Posterior cingulate gyrus (tissue), 11 donors: ENCODE measurements around the gene FUOM.
"Not testable (repeated sequence)": the region's sequence is repeated elsewhere in the genome, so short reads cannot be mapped to it uniquely, and the experiment has no call there.

ENCODE experiments used
- DNase-seq, 10 donors: peaks; one replicate each; pipeline versions ENCODE4 v3.0.0 to v3.0.0-alpha.2; 2020 to 2021; ENCODE audit warnings: mixed read lengths in 3 of 10
- intact Hi-C: fragments of 100-400 bp; cut with DNase I; formaldehyde crosslinking; loops from one replicate; pipeline ENCODE4 v1.15.1; 2023

The FUOM gene

GRCh38 chr10:133388973-133389818, 31.4 kb upstream of the FUOM start:
- peak in 3 of 10 donors; percentile 2 to 83 (median 59) for DNase-seq
- intact Hi-C loops = no loop called here

- peak in 1 of 10 donors; percentile 69 for DNase-seq
- intact Hi-C loops = no loop called here
Measured at GRCh38 chr10:133388236-133388972, 30.6 kb upstream of the FUOM start.

- DNase-seq = peak in 4 of 10 donors; percentile 2 to 43 (median 22)
- intact Hi-C loops = not testable (repeated sequence)
Measured at GRCh38 chr10:133386951-133387350, 29.1 kb upstream of the FUOM start.

- intact Hi-C loops = no loop called here
- DNase-seq = peak in 3 of 10 donors; percentile 39 to 65 (median 52)
Measured at GRCh38 chr10:133385214-133385613, 27.4 kb upstream of the FUOM start.

- intact Hi-C loops = no loop called here
- peak in 3 of 10 donors; percentile 41 to 73 (median 44) for DNase-seq
Measured at GRCh38 chr10:133384071-133384470, 26.3 kb upstream of the FUOM start.

GRCh38 chr10:133383551-133383950, 25.7 kb upstream of the FUOM start:
- DNase-seq = peak in 1 of 10 donors; percentile 45
- intact Hi-C loops = no loop called here

GRCh38 chr10:133381036-133381435, 23.2 kb upstream of the FUOM start:
- intact Hi-C loops = no loop called here
- no peak for DNase-seq

- intact Hi-C loops = no loop called here
- peak in 6 of 10 donors; percentile 35 to 95 (median 64) for DNase-seq
Measured at GRCh38 chr10:133379801-133380666, 22.2 kb upstream of the FUOM start.

GRCh38 chr10:133379152-133379800, 21.5 kb upstream of the FUOM start, which contains the start of gene PAOX:
PAOX (plus strand) TSS chr10:133379262; CDS start chr10:133379317, 55 bp downstream.
- DNase-seq = peak in 9 of 10 donors; percentile 50 to 96 (median 67)
- intact Hi-C loops = no loop called here

GRCh38 chr10:133378251-133379096, 20.7 kb upstream of the FUOM start:
- intact Hi-C loops = no loop called here
- DNase-seq = peak; percentile 41 to 96 (median 71)

GRCh38 chr10:133377818-133378250, 20.0 kb upstream of the FUOM start:
- no peak for DNase-seq
- intact Hi-C loops = no loop called here

- intact Hi-C loops = no loop called here
Measured at GRCh38 chr10:133377025-133377817, 19.4 kb upstream of the FUOM start.

GRCh38 chr10:133376183-133376582, 18.4 kb upstream of the FUOM start:
- DNase-seq, intact Hi-C loops: not testable (repeated sequence)

More at GRCh38 chr10:133377025-133377817, 19.4 kb upstream of the FUOM start:
- no peak for DNase-seq

GRCh38 chr10:133375357-133376115, 17.7 kb upstream of the FUOM start:
- intact Hi-C loops = no loop called here
- DNase-seq = peak in 2 of 10 donors; percentile 45 to 50

- intact Hi-C loops = loop anchor here (5.0 kb wide), 1 partner anchor 46 kb away; no protein-coding TSS in a partner anchor
- DNase-seq = peak; percentile 87 to 99 (median 96)
Measured at GRCh38 chr10:133373174-133374090, 15.6 kb upstream of the FUOM start, which contains the start of gene ECHS1. ECHS1 (minus strand) TSS chr10:133373354; CDS start chr10:133373333, 21 bp downstream.

GRCh38 chr10:133372507-133372906, 14.7 kb upstream of the FUOM start:
- intact Hi-C loops = loop anchor here (5.0 kb wide), 1 partner anchor 45 kb away; no protein-coding TSS in a partner anchor
- no peak for DNase-seq
